ENCODE results near the gene SLC16A4.
A peak's percentile ranks its signal among the peaks of the same experiment; 100 is the strongest.
"Not testable (repeated sequence)": the region's sequence is repeated elsewhere in the genome, so short reads cannot be mapped to it uniquely, and the experiment has no call there.

Gene SLC16A4

DNA sequence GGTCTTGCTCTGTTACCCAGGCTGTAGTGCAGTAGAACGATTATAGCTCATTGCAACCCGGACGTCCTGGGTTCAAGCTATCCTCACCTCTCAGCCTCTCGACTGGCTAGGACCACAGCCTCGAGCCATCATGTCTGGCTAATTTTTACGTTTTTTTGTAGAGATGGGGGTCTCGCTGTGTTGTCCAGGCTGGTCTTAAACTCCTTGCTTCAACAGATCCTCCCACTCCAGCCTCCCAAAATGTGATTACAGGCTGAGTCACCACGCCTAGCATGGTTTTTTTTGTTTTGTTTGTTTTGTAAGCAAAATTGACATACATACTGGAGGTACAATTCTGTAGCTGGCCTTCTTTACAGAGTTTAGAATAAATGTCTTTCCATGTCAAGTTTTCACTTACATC lies 17.7 kb upstream of the SLC16A4 start:
- no peak for DNase-seq (ENCODE audit: low spot score)

DNA sequence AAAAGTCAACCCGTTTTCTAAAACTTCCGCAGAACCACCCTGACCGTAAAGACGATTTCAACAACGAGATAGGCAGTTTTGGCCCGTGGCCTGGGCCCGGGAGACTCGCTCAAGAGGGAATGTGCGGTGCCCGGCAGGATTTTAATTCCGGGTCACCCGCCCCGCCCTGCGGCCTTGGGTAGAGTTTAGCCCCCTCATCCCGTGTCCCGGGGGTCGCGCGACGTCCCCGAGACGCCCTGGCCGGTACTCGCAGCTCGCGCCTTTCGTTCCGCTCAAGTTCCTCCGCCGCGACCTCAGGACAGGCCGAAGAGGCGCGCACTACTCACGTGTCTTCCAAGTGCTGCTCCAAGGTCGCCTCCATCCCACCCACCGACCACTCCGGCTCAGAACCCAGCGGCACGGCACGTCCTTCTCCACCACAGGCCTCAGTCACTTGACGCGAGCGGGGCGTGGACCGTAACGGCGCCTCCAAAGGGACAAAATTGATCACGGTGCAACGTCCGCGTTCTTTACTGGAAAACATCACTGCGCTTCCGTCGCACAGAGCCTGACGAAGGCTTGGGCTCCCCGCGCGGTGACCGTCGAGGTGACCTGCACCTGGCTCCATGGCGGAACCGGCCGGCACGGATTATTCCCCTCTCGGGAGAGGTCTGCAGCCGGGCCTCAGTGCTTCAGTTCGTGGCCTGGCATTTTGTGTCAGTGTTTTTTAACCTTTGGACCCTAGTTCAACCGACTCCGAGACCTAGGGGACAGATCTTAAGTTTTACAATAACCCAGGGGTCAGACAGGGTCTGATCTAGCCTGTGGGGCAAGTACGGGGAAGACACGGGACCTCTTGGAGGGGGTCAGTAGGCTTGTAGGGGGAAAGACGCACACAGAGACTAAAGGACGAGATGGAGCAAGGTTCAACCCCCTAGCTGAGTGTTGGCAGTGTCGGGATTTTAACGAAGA lies 16.7 kb upstream of the SLC16A4 start, which contains the start of gene LAMTOR5:
Gene LAMTOR5 (minus strand): TSS at position 435 of the 951 bp plus-strand sequence. CDS start 74 bp downstream, at position 361.
- DNase-seq (ENCODE audit: low spot score) = peak; percentile 88

DNA sequence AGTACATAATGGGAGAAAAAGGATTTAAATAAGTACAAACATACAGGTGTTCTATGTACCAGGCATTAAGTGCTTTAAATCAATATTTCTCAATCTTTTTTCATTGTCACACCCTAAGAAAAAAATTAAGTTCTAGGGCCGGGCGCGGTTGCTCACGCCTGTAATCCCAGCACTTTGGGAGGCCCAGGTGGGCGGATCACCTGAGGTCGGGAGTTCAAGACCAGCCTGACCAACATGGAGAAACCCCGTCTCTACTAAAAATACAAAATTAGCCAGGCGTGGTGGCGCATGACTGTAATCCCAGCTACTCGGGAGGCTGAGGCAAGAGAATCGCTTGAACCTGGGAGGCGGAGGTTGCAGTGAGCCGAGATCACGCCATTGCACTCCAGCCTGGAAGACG lies 15.6 kb upstream of the SLC16A4 start:
- not testable (repeated sequence) for DNase-seq (ENCODE audit: low spot score)

DNA sequence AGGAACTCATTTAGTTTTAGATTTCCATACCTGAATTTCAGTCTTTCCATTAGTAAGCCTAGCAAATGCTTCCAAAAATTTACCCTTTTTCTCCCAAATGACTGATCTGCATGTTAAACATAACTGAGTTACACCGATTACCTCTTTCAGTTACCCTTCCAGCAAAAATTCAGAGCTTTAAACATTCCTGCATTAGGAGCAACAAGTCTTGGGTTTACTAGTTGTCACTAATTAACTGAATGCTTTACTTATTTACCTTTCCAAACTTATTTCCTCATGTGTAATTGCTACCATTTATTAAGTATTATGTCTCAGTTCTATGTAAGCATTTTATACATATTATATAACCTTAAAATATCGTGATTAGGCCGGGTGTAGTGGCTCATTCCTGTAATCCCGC lies 13.6 kb upstream of the SLC16A4 start:
- DNase-seq (ENCODE audit: low spot score) = no peak

DNA sequence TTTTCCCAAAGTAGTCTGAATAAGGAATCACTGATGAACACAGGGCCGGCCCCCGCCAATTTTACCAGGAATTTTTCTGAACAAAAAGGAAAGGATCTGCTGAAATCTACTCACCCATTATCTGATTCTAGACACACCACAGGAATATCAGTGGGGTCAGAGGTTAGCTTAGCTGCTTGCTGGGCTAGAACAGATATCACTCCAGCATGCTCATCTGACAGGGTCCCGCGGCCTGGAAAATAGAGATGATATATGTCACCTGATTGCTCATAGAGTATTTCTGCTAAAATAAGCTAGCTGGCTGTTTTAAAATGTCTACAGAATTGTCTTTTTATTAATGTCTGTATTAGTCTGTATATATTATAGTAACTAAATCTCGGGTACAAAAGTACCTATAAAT lies 13.0 kb upstream of the SLC16A4 start:
- DNase-seq (ENCODE audit: low spot score) = no peak

DNA sequence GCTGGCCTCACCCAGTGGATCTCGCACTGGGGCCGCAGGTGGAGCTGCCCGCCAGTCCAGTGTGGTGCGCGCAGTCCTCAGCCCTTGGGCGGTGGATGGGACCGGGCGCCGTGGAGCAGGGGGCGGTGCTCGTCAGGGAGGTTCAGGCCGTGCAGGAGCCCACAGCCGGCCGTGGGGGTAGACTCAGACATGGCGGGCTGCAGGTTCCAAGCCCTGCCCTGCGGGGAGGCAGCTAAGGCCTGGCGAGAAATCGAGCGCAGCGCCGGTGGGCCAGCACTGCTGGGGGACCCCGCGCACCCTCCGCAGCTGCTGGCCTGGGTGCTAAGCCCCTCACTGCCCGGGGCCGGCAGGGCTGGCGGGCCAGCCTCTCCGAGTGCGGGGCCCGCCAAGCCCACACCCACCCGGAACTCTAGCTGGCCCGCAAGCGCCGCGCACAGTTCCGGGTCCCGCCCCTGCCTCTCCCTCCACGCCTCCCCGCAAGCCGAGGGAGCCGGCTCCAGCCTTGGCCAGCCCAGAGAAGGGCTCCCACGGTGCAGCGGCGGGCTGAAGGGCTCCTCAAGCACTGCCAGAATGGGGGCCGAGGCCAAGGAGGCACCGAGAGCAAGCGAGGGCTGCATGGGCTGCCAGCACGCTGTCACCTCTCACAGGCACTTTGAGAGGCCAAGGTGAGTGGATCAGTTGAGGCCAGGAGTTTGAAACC lies 5.6 kb upstream of the SLC16A4 start:
- not testable (repeated sequence) for DNase-seq (ENCODE audit: low spot score)

DNA sequence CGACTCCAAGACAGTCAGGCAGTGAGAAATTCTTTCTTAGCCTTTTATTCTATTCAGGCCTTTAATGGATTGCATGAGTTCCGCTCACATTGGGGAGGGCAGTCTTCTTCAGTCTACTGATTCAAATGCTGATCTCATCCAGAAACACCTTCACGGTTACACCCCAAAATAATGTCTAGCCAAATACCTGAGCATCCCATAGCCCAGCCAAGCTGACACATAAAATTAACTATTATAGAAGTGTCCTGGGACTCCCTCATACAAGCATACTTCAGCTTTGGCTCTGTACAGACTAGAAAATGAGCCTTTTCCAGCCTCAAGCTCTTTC lies 3.6 kb upstream of the SLC16A4 start:
- no peak for DNase-seq (ENCODE audit: low spot score)

DNA sequence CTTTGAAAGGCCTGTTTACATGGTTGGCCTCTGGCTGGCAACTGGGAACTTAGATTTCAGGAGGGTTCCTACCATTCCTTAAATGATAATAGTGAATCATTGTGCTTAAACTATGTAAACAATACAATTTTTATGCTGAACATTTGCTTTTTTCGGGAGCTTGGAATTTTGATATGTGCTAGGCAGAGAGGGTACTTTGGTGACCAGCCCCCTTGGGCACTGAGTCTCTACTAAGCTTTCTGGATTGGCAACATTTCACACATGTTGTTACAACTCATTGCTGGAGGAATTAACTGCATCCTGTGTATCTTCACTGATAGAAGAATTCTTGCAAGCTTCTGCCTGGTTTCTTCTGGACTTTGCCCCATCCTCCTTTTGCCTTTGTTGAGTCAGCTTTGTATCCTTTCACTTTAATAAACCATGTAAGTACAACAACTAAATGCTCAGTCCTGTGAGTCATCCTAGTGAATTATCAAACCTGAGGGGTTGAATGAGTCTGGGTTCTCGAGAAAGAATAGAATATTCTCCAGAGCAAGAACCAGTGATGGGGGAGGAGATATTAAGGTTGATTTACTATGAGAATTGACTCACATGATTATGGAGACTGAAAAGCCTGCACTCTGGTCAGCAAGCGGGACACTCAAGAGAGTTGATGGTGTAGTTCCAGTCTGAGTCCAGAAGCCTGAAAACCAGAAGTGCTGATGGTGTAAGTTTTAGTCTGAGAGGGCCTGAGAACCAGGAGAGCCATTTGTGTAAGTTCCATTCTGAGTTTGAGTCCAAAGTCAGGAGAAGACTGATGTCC lies 3.1 kb upstream of the SLC16A4 start:
- peak; percentile 57 for DNase-seq (ENCODE audit: low spot score)

DNA sequence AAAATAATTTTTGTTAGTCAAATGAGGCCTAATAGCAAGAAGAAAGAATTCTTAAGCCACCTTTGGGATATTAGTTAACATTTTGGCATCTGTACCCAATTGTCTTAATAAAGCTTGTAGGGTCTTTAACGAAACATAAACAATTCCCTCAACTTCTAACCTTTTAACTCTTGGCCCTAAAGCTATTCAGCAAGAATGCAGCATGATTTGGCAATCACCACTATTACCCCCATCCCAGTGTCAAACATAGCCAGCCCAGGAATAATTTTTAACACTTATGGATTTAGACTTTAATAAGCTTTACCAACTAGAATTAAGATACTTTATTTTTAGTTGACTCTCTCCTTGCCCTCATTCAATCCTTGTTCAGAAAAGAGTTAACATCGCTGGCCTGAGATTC lies 2.5 kb upstream of the SLC16A4 start:
- DNase-seq (ENCODE audit: low spot score) = no peak

DNA sequence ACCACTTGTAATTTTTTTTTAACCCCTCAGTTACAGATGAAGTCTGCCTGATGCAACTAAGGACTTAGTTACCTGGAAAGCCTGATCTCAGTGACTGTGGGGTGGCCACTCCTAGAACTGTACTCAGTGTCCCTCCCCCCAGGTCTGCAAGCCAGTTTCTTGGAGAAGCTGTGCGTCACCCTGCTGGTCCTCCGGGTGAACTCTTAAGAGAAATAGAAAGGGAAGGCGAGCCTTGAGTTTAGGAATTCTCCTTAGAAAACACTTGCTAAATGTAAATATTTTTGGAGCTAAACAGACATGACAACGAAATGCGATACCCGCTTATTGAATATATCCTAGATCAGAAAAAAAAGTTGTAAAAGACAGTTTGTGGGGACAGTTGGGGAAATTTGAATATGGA lies 730 bp downstream of the SLC16A4 start:
- DNase-seq (ENCODE audit: low spot score) = peak; percentile 82

DNA sequence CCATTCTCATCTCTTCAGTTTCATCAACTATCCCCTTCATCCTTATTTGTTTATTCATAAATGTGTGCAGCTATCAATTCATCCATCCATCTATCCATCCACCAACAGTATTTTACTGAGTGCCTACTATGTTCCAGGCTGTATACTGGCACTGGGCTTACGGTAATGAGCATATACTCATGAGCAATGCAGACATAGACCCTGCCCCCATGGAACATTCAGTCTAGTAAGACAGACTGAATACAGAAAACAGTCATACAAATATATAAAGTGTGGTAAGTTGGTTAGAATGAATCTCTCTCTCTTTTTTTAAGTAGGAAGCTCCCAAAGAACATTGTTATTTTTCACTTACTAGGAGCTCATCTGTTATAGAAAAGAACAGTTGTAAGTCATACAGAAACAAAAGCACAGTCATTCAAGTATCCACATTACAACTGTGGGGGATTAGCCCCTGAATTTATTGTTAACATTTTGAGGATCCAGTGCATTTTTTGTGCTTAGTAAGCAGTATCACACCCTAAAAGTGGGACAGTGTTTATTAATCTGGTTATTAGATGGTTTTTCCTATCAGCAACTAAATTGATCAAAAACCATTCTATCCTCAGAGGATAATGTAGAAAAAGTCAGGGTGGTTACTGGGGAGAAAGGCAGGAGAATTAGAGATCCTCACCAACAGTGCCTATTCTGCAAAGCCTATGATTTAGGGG lies 3.6 kb downstream of the SLC16A4 start:
- no peak for DNase-seq (ENCODE audit: low spot score)

DNA sequence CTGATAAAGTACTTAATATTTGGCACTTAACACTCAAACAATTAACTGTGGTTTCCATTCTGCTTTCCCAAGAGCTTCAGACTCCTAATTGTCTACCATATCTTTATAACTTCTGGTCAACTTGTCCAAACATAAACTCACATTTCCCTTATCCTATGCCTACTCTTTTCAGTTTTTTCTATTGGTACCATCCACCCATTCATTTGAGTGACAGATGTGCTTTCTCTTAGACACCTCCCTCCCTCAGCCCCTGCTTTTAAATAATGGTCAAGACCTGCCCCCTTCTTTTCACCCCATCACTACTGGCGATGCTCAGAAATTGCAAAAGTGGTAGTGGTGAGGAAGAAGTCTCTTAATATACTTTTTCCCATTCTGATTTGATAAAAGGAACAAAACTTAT lies 5.5 kb downstream of the SLC16A4 start:
- no peak for DNase-seq (ENCODE audit: low spot score)

DNA sequence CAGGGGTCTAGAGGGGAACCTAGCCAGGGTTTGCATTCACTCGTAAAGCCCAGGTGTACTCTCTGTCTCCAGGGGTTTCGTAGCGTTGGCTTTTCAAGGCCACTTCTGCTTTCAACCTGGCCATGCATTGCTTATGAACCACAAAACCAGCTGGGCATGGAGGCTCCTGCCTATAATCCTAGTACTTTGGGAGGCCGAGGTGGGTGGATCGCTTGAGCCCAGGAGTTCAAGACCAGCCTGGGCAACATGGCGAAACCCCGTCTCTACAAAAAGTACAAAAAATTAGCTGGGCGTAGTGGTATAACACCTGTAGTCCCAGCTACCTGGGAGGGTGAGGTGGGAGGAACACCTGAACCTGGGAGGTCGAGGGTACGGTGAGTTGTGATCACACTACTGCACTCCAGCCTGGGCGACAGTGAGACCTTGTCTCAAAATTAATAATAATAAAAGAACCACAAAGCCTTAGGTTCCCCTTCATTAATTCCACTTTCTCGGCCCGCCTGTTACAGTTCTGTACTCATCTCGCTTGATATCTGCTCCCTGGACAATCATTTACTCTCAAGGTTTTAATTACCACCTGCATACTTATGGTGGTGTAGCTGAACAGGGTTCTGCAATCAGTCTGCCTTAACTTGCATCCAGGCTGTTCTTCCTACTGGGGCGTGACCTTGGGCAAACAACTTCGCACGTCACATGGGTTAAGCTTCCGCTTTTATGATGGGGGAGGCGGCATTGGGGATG lies 6.1 kb downstream of the SLC16A4 start:
- no peak for DNase-seq (ENCODE audit: low spot score)

DNA sequence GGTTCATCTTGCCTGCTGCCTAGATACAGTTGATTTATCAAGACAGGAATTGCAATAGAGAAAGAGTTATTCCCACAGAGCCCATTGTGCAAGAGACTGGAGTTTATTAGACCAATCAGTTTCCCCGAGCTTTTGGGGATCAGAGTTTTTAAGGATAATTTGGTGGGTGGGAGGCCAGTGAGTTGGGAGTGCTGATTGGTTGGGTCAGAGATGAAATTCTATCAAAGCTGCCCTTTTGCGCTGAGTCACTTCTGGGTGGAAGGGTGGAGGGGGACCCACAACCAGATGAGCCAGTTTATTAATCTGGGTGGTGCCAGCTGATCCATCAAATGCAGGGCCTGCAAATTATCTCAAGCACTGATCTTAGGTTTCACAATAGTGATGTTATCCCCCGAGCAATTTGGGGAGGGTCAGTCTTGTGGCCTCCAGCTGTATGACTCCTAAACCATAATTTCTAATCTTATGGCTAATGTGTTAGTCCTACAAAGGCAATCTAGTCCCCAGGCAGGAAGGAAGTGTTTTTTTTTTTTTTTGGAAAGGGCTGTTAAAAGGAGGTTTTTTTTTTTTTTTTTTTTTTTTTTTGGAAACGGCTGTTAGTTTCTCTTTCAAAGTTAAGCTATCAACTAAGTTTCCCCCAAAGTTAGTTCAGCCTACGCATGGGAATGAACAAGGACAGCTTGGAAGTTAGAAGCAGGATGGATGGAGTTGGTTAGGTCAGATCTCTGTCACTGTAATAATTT lies 7.4 kb downstream of the SLC16A4 start:
- DNase-seq (ENCODE audit: low spot score) = no peak

DNA sequence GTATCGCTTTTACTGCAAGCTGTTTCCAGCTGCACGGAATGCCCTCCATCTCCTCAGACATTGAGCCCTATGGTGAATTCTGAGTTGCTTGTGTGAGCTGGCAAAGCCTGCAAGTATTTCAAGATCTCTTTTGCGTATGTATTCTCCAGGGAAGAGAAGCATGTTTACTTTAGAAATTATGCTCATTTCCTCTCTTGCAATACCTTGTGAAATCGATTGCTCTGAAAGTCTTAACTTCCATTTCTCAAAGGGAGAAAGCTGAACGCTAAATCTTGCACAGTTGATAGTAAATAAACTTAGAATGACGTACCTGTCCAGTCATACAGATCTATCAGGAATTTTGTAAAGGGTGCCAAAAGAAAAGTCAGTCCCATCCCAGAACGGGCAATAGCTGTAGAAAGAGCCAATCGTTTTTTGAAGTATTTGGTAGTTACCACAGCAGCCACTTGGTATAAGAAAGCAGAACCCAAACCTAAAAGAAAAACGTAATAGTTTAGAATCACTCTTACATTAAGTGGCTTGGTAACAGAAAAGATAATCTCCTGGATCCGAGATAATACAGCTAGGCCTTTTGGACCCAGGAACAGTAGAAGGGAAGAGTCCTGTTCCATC lies 10.0 kb downstream of the SLC16A4 start:
- DNase-seq (ENCODE audit: low spot score) = no peak

DNA sequence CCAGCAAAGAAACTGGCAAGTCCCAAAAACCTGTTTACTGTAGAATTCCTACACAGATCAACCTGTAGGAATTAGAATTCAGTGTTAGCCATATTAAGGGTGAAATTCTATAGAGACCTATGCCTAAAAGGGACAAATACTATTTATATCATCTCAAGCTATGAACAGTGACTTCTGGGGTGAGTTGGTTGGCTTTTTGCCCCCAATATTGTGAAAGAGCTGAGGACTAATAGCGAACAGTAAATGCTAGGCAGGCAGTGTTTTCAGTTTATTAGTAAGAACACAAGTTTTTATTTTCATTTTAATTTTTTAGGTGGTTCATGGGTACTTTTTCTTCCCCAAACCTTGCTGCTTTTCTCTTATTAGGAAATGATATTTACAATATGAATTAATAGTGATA lies 15.3 kb downstream of the SLC16A4 start:
- no peak for DNase-seq (ENCODE audit: low spot score)

DNA sequence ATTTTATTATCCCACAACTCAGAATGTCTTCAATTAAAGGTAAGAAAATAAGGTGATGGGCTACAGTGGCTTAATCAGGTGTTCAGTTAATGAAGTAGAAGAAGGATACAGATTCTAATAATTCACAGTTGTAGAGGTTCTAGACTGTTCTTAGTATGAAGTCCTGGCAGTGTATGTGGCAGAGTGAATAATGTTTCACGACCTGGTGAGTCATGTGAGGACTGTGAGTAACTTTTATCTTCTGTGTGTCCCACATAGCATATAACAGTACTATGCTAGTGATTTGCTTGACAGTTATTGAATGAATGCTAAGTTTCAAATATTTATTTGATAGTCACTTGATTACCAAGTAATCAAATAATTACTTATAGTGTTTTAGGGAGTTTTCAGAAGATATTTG lies 20.0 kb downstream of the SLC16A4 start:
- DNase-seq (ENCODE audit: low spot score) = peak; percentile 72

DNA sequence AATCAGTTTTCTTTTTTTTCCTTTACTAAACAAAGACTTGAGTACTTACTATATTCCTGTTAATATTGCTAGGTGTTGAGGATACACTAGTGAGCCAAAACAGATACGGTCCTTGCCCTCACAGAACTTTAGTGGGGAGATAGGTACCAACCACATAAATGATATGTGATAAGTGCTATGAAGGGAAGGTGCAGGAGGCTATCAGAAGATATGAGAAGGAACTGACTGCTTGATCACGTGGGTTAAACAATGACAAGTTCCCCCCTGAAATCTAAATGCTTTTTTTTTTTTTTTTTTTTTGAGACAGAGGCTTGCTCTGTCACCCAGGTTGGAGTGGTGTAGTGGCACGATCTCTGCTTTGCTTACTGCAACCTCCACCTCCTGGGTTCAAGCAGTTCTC lies 26.6 kb downstream of the SLC16A4 start:
- no peak for DNase-seq (ENCODE audit: low spot score)

DNA sequence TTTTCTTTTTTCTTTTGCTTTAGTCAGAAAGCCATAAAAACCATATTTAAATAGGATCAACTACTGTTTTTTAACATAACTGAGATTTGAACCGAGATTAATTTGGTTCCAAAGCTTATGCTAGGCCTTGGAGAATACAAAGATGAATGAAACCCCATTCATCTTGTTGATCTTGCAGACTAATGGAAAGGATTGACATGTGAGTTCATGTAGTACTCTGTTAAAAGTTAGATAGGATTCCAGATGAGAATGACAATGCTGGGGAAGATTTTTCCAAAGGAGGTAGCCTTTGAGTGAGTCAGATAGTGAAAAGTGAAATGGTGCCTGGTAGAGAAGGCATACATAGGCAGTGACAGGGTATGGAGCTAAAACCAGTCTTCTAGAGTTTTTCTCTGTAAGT lies 29.0 kb downstream of the SLC16A4 start:
- no peak for DNase-seq (ENCODE audit: low spot score)

DNA sequence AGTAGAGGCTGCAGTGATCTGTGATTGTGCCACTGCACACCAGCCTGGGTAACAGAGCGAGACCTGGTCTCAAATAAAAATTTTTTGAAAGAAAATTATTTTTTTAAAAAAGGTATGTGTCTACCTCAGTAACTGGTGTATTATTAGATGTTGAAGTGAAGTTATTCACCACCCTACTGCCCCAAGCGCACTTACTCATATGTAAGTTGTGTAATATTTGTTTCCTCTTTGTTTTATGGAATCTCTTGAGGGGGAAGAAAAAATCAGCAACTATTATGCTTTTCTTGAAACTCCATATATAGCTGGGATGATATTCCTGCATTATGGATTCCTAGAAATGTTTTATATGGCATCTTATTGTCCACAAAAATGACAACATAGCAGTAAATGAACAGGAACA lies 30.4 kb downstream of the SLC16A4 start:
- no peak for DNase-seq (ENCODE audit: low spot score)
